ENCODE results near the gene KY. TPM values are rescaled to one million over a fixed set of nuclear protein-coding genes. Genes with fewer than 3 reads are reported as not detected.

KY gene
- total RNA-seq, 1 donor from 2014 or later: 3.7 TPM

DNA sequence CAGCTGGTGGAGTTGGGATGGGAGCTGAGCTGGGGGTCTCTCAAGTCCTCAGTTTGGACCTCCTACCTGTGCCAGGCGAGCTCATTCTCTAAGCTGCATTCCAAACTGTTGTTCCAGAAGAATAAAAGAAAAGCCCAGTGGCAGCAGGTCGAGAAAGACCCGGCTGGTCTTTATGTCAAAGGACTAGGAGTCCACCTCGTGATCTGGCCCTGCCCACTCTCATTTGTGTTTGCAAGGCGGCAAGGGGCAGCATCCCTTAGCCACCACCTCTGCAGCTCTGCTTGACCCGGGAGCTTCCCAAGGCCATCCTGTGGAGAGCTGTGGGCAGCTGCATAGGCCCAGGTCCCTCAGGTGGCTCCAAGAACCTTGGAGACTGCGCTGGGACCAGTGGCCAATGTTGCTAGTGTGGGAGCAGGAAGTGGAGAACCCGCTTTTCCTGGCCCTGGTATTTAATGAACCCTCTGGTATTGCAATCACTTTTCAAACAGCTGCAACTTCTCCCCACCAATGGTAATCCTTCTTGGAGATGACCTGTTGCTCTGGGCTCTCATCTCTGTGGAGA is 30.9 kb downstream of the KY start:
- TF ChIP-seq POLR2AphosphoS5 (IDR thresholded peaks at IDR 0.05; ENCODE audit: insufficient read depth in 1 of 2, low read depth in 1 of 2): no peak
- TF ChIP-seq, protein P1, sequence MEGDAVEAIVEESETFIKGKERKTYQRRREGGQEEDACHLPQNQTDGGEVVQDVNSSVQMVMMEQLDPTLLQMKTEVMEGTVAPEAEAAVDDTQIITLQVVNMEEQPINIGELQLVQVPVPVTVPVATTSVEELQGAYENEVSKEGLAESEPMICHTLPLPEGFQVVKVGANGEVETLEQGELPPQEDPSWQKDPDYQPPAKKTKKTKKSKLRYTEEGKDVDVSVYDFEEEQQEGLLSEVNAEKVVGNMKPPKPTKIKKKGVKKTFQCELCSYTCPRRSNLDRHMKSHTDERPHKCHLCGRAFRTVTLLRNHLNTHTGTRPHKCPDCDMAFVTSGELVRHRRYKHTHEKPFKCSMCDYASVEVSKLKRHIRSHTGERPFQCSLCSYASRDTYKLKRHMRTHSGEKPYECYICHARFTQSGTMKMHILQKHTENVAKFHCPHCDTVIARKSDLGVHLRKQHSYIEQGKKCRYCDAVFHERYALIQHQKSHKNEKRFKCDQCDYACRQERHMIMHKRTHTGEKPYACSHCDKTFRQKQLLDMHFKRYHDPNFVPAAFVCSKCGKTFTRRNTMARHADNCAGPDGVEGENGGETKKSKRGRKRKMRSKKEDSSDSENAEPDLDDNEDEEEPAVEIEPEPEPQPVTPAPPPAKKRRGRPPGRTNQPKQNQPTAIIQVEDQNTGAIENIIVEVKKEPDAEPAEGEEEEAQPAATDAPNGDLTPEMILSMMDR (IDR thresholded peaks at IDR 0.05): no peak
- TF ChIP-seq POLR2A (IDR thresholded peaks at IDR 0.05): no peak
- Histone ChIP-seq H3K4me1 (no peaks in the 10 kb centered on the region), H3K36me3 (no peaks in the 10 kb centered on the region), H3K27me3 (no peaks in the 10 kb centered on the region), H3K27ac (no peak overlapping the region), H3K9me3 (no peaks in the 10 kb centered on the region), H3K4me3 (no peak overlapping the region)
- intact Hi-C loops (cut with DNase I): no loop called here
- peak; percentile 65 to 82 for DNase-seq (ENCODE audit: extremely low spot score in 2 of 2)

DNA sequence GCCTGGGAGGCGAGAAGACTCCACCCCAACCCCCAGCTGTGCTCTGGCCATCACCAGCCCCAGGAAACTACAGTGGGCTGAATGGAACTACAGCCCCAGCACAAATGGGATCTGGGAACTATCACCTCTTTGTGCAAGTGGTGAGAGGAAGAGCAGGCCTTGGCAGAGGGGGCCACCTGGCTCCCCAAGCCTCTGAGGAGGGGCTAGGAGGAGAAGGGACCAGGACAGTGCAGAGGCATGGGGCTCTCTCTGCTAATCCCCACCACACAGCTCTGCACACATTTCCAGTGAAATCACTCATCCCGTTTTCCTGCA is 31.6 kb downstream of the KY start:
- H3K4me1 ChIP-seq: no peaks in the 10 kb centered on the region
- no peak for TF ChIP-seq POLR2AphosphoS5 (IDR thresholded peaks at IDR 0.05; ENCODE audit: insufficient read depth in 1 of 2, low read depth in 1 of 2)
- TF ChIP-seq, protein P1 (IDR thresholded peaks at IDR 0.05): no peak
- TF ChIP-seq POLR2A (IDR thresholded peaks at IDR 0.05): no peak
- intact Hi-C loops (cut with DNase I): no loop called here
- H3K4me3 ChIP-seq: no peak overlapping the region
- no peak overlapping the region for H3K27ac ChIP-seq
- H3K36me3 ChIP-seq: no peaks in the 10 kb centered on the region
- peak in 1 of 2 donors; percentile 52 for DNase-seq (ENCODE audit: extremely low spot score in 2 of 2)
- H3K27me3 ChIP-seq: no peaks in the 10 kb centered on the region
- H3K9me3 ChIP-seq: no peaks in the 10 kb centered on the region

DNA sequence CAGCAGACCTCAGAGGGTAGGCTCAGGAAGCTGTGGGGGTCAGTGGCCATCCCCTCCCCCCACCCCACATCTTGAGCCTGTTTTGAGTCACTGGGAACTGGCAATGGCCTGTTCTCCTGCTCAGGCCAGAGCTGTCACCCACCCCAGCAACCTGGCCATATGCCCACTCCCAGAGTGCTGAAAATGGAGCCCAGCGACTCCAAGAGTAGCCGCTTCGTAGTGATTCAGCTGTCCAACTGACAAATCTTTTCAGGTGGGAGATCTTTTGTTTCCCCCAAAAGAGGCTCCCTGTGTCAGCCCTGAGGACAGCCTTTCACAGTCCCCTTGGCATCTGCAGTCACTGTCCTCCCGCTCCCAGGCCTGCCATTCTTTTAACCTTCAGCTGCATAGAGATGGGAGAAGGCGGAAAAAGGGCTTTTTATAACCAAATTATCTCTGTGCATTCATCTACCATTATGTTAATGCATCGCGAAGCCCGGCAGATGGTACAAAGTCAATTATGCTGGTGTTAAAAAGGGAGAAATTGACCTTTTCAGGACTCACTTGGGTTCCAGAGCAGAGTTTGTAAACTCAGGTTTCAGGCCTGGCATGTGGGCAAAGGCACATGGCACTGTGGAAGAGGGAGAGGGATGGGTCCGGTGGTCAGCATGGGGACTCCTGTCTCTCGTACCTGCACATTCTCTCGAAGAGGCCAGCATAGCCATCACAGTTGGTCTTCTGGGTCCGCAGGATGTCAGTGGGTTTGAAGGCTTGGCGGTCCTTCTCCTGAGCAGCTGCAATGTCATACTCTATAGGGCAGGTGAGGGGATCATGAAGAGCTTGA is 32.1 kb downstream of the KY start:
- intact Hi-C loops (cut with DNase I): no loop called here
- H3K27ac ChIP-seq: no peak overlapping the region

DNA sequence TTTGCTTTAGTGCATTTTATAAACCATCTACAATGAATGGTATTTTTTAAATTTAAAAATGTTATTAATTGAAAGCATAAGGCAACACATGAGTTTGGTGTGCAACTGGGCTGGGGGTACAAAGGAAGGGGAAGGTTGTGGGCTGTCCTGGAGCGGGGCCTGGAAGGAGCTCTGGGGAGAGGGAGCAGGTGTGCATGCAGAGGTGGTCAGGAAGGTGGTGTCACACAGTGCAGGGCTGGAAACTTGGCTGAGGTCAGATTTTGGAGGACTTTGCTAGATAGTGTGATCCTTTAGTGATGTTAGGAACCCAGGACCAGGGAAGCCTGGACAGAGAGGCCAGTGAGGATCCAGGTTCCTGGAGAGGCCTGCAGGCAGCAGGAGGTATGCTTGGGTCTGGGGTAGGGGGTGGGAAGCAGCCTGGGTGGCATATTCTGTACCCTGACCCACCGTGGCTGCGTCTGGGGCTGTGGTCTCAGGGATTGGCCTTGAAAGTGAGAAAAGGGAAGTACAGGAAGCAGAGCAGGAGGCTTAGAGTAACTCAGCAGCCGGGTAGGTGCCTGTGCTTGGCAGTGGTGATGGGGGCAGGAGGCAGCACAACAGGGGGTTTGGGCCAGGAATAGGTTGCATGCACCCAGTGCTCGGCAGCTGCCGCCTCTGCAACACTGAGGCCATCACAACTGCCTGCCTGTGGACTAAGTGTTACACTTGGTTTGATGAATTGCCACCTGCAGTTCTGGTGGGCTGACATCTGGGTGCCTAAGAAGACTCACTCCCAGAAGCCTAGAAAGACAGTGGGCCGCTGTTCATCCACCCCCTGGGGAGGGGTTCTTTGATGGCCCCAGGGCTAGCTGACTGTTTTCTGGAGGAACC is 33.0 kb downstream of the KY start:
- Histone ChIP-seq H3K9me3 (no peaks in the 10 kb centered on the region), H3K27me3 (no peaks in the 10 kb centered on the region), H3K27ac (no peak overlapping the region), H3K4me3 (no peak overlapping the region), H3K4me1 (no peaks in the 10 kb centered on the region), H3K36me3 (no peaks in the 10 kb centered on the region)
- intact Hi-C loops (cut with DNase I): no loop called here
- TF ChIP-seq POLR2AphosphoS5 (IDR thresholded peaks at IDR 0.05; ENCODE audit: insufficient read depth in 1 of 2, low read depth in 1 of 2) (no peak), POLR2A (IDR thresholded peaks at IDR 0.05) (no peak)
- TF ChIP-seq, protein P1 (IDR thresholded peaks at IDR 0.05): no peak
- peak; percentile 72 to 81 for DNase-seq (ENCODE audit: extremely low spot score in 2 of 2)

More for the DNA sequence above, 32.1 kb downstream of the KY start:
- TF ChIP-seq POLR2AphosphoS5 (IDR thresholded peaks at IDR 0.05; ENCODE audit: insufficient read depth in 1 of 2, low read depth in 1 of 2): no peak
- no peak for TF ChIP-seq POLR2A (IDR thresholded peaks at IDR 0.05)
- TF ChIP-seq, protein P1 (IDR thresholded peaks at IDR 0.05): no peak
- Histone ChIP-seq H3K9me3 (no peaks in the 10 kb centered on the region), H3K27me3 (no peaks in the 10 kb centered on the region), H3K4me3 (no peak overlapping the region), H3K36me3 (no peaks in the 10 kb centered on the region), H3K4me1 (no peaks in the 10 kb centered on the region)
- peak in 1 of 2 donors; percentile 64 for DNase-seq (ENCODE audit: extremely low spot score in 2 of 2)

Data from vagina (tissue), 2 donors.